NB4 (cell line): ENCODE results near the gene PAPOLA.

Source experiments
- MYC ChIP-seq: IDR thresholded peaks from 2 replicates; pipeline ENCODE4 v1.6.1; 2011; ENCODE audit warnings: low read depth, low read length
- POLR2A ChIP-seq: IDR thresholded peaks from 2 replicates; pipeline ENCODE4 v1.6.1; 2011; ENCODE audit warnings: mild to moderate bottlenecking; ENCODE audit not compliant: insufficient read length; ENCODE audit errors: extremely low read depth
- TF ChIP-seq, protein P1 (sequence below): IDR thresholded peaks from one replicate; pipeline ENCODE4 v1.5.1; 2012; ENCODE audit warnings: low read depth, low read length
- TF ChIP-seq, protein P2 (sequence below): IDR thresholded peaks from 2 replicates; pipeline ENCODE4 v1.6.1; 2011; ENCODE audit warnings: low read depth, low read length

DNA sequence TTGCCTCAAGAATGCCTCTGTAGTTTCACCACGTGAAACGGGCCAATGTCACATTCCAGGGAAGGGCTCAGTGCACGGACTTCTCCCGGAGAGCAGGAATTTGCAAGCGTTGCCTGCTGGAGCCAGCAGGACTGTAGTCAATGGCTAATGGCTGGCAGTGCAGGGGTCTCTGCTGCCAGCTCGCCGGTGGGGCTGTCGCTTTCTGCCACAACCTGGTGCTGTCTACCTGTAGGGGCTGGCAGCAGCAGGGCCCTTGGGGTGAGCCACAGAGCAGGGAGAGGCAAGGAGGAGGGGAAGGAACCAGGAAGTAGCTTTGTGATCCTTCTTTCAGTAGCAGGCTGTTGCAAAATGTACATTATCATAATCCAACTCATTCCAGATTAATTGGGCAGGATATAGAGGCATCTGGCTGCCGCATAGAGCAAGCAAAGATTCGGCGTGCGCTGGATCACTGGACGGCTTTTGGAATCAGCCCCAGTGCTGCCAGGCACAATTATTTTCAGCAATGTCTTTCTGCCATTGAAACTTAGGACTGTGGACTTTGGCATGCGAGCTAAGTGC lies 114.1 kb downstream of the PAPOLA start:
- TF ChIP-seq, protein P1, sequence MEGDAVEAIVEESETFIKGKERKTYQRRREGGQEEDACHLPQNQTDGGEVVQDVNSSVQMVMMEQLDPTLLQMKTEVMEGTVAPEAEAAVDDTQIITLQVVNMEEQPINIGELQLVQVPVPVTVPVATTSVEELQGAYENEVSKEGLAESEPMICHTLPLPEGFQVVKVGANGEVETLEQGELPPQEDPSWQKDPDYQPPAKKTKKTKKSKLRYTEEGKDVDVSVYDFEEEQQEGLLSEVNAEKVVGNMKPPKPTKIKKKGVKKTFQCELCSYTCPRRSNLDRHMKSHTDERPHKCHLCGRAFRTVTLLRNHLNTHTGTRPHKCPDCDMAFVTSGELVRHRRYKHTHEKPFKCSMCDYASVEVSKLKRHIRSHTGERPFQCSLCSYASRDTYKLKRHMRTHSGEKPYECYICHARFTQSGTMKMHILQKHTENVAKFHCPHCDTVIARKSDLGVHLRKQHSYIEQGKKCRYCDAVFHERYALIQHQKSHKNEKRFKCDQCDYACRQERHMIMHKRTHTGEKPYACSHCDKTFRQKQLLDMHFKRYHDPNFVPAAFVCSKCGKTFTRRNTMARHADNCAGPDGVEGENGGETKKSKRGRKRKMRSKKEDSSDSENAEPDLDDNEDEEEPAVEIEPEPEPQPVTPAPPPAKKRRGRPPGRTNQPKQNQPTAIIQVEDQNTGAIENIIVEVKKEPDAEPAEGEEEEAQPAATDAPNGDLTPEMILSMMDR = no peak
- no peak for TF ChIP-seq MYC
- TF ChIP-seq POLR2A = no peak
- TF ChIP-seq, protein P2, sequence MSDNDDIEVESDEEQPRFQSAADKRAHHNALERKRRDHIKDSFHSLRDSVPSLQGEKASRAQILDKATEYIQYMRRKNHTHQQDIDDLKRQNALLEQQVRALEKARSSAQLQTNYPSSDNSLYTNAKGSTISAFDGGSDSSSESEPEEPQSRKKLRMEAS = no peak
